Breast epithelium (tissue), 3 donors: ENCODE measurements around the gene MBD3.

Source experiments
- POLR2A ChIP-seq: fragments of 450-650 bp; IDR thresholded peaks from one replicate; pipeline ENCODE4 v1.6.1; 2016; ENCODE audit warnings: antibody characterized with exemption, mild to moderate bottlenecking, moderate library complexity
- POLR2AphosphoS5 ChIP-seq, 3 donors: sonication (generic); formaldehyde crosslinking; IDR thresholded peaks; one replicate each; pipeline ENCODE4 v1.6.1; 2017; ENCODE audit warnings: antibody characterized with exemption in 3 of 3
- TF ChIP-seq, protein P1 (sequence below), 3 donors: fragments of 450-650 bp; IDR thresholded peaks; one replicate each; pipeline ENCODE4 v1.5.1; 2016 to 2017; ENCODE audit warnings: antibody characterized with exemption in 3 of 3, mild to moderate bottlenecking in 3 of 3, moderate library complexity in 3 of 3

- TF ChIP-seq POLR2A (no peak), POLR2AphosphoS5 (IDR thresholded peaks at IDR 0.05) (no peak)
- TF ChIP-seq, protein P1, sequence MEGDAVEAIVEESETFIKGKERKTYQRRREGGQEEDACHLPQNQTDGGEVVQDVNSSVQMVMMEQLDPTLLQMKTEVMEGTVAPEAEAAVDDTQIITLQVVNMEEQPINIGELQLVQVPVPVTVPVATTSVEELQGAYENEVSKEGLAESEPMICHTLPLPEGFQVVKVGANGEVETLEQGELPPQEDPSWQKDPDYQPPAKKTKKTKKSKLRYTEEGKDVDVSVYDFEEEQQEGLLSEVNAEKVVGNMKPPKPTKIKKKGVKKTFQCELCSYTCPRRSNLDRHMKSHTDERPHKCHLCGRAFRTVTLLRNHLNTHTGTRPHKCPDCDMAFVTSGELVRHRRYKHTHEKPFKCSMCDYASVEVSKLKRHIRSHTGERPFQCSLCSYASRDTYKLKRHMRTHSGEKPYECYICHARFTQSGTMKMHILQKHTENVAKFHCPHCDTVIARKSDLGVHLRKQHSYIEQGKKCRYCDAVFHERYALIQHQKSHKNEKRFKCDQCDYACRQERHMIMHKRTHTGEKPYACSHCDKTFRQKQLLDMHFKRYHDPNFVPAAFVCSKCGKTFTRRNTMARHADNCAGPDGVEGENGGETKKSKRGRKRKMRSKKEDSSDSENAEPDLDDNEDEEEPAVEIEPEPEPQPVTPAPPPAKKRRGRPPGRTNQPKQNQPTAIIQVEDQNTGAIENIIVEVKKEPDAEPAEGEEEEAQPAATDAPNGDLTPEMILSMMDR (IDR thresholded peaks at IDR 0.05): no peak
Observed at GRCh38 chr19:1526979-1527649, 65.6 kb downstream of the MBD3 start.
